ENCODE measurements around the gene RETREG1. TPM values are rescaled to one million over a fixed set of nuclear protein-coding genes. Genes with fewer than 3 reads are reported as not detected.

The RETREG1 gene
- total RNA-seq, 1 donor from 2014 or later, result 15.8 TPM

DNA sequence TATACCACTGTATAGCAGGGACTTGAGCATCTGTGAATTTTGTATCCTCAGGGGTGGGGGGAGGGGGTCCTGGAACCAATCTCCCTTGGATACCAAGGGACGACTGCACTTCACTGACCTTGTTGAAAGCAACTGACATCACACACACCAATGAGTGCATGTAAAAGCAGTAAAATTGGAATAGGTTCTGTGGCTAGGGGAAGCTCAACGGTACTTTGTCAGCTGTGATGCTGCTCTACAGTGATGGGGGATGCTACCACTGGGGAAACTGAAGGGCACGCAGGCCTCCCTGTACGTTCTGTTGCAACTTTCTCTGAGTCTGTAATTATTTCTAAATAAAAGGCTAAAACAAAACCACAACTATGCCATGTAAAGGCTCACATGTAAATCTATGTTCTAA is 47.0 kb upstream of the RETREG1 start:
- DNase-seq (ENCODE audit: low spot score), result no peak
- Mint-ChIP-seq H3K27ac (ENCODE audit: unreplicated experiment) (no peak overlapping the region), H3K27me3 (ENCODE audit: unreplicated experiment) (peaks cover 5% of the 10 kb centered on the region)

DNA sequence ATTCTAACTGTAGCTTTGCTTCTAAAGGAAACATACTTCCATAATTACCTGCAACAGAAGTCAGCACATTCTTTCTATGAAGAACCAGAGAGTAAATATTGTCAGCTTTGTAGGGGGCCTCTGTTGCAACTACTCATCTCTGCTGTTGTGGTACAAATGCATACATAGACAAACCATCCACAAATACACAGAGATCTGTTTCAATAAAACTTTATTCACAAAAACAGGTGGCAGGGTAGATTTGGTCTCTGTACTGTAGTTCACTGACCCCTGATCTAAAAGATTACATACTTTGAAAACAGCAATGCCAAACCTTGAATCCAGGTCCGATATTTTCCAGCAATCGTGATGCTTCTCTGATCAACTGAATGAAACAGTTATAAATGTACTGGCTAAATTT is 44.9 kb upstream of the RETREG1 start:
- no peaks in the 10 kb centered on the region for H3K9me3 Mint-ChIP-seq (ENCODE audit: unreplicated experiment)
- H3K4me3 Mint-ChIP-seq (ENCODE audit: unreplicated experiment), result no peak overlapping the region
- no peak overlapping the region for H3K27ac Mint-ChIP-seq (ENCODE audit: unreplicated experiment)
- peaks cover 2% of the 10 kb centered on the region for H3K27me3 Mint-ChIP-seq (ENCODE audit: unreplicated experiment)
- TF ChIP-seq, protein P1, sequence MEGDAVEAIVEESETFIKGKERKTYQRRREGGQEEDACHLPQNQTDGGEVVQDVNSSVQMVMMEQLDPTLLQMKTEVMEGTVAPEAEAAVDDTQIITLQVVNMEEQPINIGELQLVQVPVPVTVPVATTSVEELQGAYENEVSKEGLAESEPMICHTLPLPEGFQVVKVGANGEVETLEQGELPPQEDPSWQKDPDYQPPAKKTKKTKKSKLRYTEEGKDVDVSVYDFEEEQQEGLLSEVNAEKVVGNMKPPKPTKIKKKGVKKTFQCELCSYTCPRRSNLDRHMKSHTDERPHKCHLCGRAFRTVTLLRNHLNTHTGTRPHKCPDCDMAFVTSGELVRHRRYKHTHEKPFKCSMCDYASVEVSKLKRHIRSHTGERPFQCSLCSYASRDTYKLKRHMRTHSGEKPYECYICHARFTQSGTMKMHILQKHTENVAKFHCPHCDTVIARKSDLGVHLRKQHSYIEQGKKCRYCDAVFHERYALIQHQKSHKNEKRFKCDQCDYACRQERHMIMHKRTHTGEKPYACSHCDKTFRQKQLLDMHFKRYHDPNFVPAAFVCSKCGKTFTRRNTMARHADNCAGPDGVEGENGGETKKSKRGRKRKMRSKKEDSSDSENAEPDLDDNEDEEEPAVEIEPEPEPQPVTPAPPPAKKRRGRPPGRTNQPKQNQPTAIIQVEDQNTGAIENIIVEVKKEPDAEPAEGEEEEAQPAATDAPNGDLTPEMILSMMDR (IDR thresholded peaks at IDR 0.05; ENCODE audit: unreplicated experiment), result no peak
- DNase-seq (ENCODE audit: low spot score), result no peak
- peaks cover under 1% of the 10 kb centered on the region for H3K4me1 Mint-ChIP-seq (ENCODE audit: unreplicated experiment)
- H3K36me3 Mint-ChIP-seq (ENCODE audit: low read depth, unreplicated experiment), result peaks cover 21% of the 10 kb centered on the region

More for the DNA sequence above, 47.0 kb upstream of the RETREG1 start:
- no peak overlapping the region for H3K4me3 Mint-ChIP-seq (ENCODE audit: unreplicated experiment)
- no peaks in the 10 kb centered on the region for H3K4me1 Mint-ChIP-seq (ENCODE audit: unreplicated experiment)
- no peaks in the 10 kb centered on the region for H3K9me3 Mint-ChIP-seq (ENCODE audit: unreplicated experiment)
- peaks cover 37% of the 10 kb centered on the region for H3K36me3 Mint-ChIP-seq (ENCODE audit: low read depth, unreplicated experiment)
- TF ChIP-seq, protein P1 (IDR thresholded peaks at IDR 0.05; ENCODE audit: unreplicated experiment), result no peak

DNA sequence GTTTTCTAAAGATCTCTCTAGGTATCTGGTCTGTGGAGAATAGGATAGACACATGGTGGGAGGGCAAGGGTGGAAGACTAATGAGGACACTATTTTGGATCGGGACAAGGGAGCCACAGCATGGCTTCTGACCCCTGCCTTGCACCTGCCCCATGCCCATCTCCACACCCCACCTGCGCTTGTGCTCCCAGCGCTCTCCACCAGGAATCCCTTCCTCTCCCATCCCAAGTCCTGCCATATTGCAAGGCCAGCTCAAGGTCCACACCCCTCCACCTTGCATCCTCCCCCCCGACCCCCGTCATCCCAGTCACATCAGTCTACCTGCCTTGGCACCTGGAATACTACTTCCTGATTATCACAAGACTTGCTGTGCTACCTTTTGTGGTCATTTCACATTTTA is 44.2 kb upstream of the RETREG1 start:
- Mint-ChIP-seq H3K4me3 (ENCODE audit: unreplicated experiment) (no peak overlapping the region), H3K9me3 (ENCODE audit: unreplicated experiment) (no peaks in the 10 kb centered on the region), H3K4me1 (ENCODE audit: unreplicated experiment) (peaks cover 2% of the 10 kb centered on the region), H3K27me3 (ENCODE audit: unreplicated experiment) (peaks cover under 1% of the 10 kb centered on the region), H3K27ac (ENCODE audit: unreplicated experiment) (peak overlapping the region; percentile 8), H3K36me3 (ENCODE audit: low read depth, unreplicated experiment) (peaks cover 17% of the 10 kb centered on the region)
- TF ChIP-seq, protein P1 (IDR thresholded peaks at IDR 0.05; ENCODE audit: unreplicated experiment), result no peak
- no peak for DNase-seq (ENCODE audit: low spot score)

DNA sequence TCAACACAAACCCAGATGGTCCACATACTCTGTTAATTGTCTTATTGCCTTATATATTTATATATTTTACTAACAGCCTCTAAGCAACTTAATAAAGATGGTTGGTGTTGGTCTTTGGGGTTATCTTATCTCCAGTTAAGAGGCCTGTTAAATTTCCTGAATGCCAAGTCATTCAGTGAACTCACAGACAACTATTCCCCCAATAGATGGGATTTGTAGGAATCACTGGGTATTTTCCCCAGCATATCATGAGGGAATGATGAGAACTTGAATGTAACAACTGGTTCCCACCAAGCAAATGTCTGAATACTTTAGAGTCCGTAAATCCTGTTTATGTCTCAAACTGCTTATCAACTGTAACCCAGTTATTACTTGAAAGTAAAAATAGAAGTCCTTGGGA is 42.7 kb upstream of the RETREG1 start:
- DNase-seq (ENCODE audit: low spot score), result no peak
- no peak overlapping the region for H3K4me3 Mint-ChIP-seq (ENCODE audit: unreplicated experiment)
- peaks cover 2% of the 10 kb centered on the region for H3K4me1 Mint-ChIP-seq (ENCODE audit: unreplicated experiment)
- no peak overlapping the region for H3K27ac Mint-ChIP-seq (ENCODE audit: unreplicated experiment)
- peaks cover 6% of the 10 kb centered on the region for H3K36me3 Mint-ChIP-seq (ENCODE audit: low read depth, unreplicated experiment)
- TF ChIP-seq, protein P1 (IDR thresholded peaks at IDR 0.05; ENCODE audit: unreplicated experiment), result no peak
- H3K27me3 Mint-ChIP-seq (ENCODE audit: unreplicated experiment), result peaks cover under 1% of the 10 kb centered on the region
- no peaks in the 10 kb centered on the region for H3K9me3 Mint-ChIP-seq (ENCODE audit: unreplicated experiment)

DNA sequence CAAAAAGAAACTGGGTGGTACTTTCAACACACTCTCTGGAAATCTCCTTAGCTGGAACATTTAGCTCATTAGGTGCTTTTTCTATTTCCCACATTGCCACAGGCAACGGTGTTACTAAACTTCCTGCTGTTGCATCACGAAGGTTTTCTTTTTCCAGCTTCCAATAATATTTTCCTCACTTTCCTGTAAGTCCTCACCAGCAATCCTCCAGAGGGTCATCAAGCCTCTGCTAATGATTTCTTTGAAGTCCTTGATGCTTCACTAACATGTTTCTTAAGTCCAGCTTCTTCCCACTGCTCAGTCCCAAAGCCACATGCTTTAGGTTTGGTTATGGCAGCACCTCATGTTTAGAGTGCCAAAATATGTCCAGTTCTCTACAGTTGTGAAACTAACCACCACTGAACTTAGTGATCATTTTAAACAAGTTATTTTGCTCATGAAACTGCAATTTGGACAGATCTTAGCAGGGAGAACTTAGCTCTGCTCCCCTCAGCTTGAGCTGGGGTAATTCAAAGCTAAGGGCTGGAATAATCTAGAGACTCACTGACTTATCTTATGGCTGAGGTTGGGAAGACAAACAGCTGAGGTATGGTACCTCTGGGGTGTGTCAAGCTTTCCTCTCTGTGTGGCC is 39.9 kb upstream of the RETREG1 start:
- H3K27ac Mint-ChIP-seq (ENCODE audit: unreplicated experiment), result no peak overlapping the region
- peaks cover 2% of the 10 kb centered on the region for H3K27me3 Mint-ChIP-seq (ENCODE audit: unreplicated experiment)
- H3K4me3 Mint-ChIP-seq (ENCODE audit: unreplicated experiment), result no peak overlapping the region
- H3K9me3 Mint-ChIP-seq (ENCODE audit: unreplicated experiment), result no peaks in the 10 kb centered on the region
- peaks cover 2% of the 10 kb centered on the region for H3K4me1 Mint-ChIP-seq (ENCODE audit: unreplicated experiment)
- TF ChIP-seq, protein P1 (IDR thresholded peaks at IDR 0.05; ENCODE audit: unreplicated experiment), result no peak
- no peaks in the 10 kb centered on the region for H3K36me3 Mint-ChIP-seq (ENCODE audit: low read depth, unreplicated experiment)
- no peak for DNase-seq (ENCODE audit: low spot score)
